ENCODE data around the gene PICALM.

DNA sequence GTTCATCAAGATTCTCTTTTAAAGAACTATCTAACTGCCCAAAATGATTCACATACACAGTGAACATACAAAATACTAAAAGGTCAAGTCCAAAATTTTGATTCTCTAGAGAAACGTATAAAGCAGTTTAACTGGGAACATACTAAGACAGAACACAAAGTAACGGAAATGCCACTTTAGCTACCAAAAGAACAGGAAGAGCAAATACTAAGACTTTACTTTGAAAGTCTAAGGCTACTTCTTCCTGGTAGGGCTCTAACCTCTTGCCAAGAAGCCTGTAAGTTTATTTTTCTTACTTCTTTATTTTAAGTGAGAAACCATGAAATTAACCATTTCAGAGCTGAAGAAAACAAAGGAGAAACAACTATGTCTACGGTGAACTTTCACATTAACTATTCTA is 6.2 kb downstream of the PICALM start:
- TF ChIP-seq, protein P1, sequence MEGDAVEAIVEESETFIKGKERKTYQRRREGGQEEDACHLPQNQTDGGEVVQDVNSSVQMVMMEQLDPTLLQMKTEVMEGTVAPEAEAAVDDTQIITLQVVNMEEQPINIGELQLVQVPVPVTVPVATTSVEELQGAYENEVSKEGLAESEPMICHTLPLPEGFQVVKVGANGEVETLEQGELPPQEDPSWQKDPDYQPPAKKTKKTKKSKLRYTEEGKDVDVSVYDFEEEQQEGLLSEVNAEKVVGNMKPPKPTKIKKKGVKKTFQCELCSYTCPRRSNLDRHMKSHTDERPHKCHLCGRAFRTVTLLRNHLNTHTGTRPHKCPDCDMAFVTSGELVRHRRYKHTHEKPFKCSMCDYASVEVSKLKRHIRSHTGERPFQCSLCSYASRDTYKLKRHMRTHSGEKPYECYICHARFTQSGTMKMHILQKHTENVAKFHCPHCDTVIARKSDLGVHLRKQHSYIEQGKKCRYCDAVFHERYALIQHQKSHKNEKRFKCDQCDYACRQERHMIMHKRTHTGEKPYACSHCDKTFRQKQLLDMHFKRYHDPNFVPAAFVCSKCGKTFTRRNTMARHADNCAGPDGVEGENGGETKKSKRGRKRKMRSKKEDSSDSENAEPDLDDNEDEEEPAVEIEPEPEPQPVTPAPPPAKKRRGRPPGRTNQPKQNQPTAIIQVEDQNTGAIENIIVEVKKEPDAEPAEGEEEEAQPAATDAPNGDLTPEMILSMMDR (IDR thresholded peaks at IDR 0.05) = no peak
- no peak for TF ChIP-seq POLR2A (IDR thresholded peaks at IDR 0.05)
